Cardiac fibroblast (primary cell): ENCODE data around the gene ZFP91.

Experiments
- DNase-seq, 2 donors: peaks; one replicate each; pipeline versions ENCODE4 v3.0.0 to v3.0.0-alpha.2; 2010; ENCODE audit warnings: low read depth in 2 of 2
- H3K4me3 ChIP-seq, 2 donors: replicated peaks in 1 of 2; 1 replicate in 1 of 2; 2 replicates in 1 of 2; pipeline ENCODE4 v1.5.1; 2011; ENCODE audit warnings: low read depth in 2 of 2, low read length in 2 of 2, mild to moderate bottlenecking in 2 of 2, moderate library complexity in 1 of 2
- CTCF ChIP-seq: IDR thresholded peaks from one replicate; pipeline ENCODE4 v1.5.1; 2011; ENCODE audit warnings: low read depth, mild to moderate bottlenecking, low read length, inconsistent platforms

ZFP91 gene

GRCh38 chr11:58575377-58576020 lies 3.4 kb upstream of the ZFP91 start, which contains the start of gene LPXN:
TSS of gene LPXN (minus strand) at chr11:58575856. CDS start at chr11:58575772, 84 bp downstream.
- TF ChIP-seq CTCF = no peak
- peak; percentile 8 to 79 for DNase-seq
- H3K4me3 ChIP-seq = peak within 1 kb of the TSS in 1 of 2 donors; percentile 22

- DNase-seq = peak; percentile 57 to 73
- peak overlapping the region; percentile 85 to 95 for H3K4me3 ChIP-seq
- TF ChIP-seq CTCF = peak; percentile 43
Measured at GRCh38 chr11:58576887-58577471, 1.9 kb upstream of the ZFP91 start.

GRCh38 chr11:58577555-58578135 lies 1.2 kb upstream of the ZFP91 start:
- TF ChIP-seq CTCF = no peak
- peak; percentile 74 to 96 for DNase-seq
- peak overlapping the region; percentile 85 to 95 for H3K4me3 ChIP-seq

DNA sequence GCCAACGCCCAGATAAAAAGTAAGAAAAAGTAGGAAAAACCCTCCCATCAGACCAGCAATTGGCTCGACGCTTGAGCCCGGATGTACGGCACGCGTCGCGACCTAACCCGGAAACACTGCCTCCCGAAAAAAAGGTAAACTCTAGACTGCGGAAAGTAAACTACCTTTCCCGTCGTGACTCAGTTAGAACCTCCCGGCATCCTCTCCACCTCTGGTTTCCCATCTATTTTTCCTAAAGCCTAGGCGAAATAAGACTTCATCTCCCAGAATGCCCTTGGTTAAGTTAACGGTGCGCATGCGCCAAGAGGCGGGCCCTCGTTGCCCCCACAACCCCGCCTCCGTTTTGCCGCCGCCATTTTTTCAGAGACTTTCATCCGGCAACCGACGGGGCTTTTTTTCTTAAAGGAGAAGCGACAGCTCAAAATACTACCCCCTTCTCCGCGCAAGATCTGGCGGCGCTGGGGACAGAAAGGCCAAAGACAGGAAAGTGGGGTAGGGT lies 678 bp upstream of the ZFP91 start:
- peak; percentile 99 for DNase-seq
- TF ChIP-seq CTCF = no peak
- peak overlapping the region; percentile 85 to 95 for H3K4me3 ChIP-seq

GRCh38 chr11:58579192-58580129 lies 598 bp downstream of the ZFP91 start:
- peak; percentile 71 for TF ChIP-seq CTCF
- DNase-seq = peak; percentile 93 to 94
- H3K4me3 ChIP-seq = peak overlapping the region; percentile 85 to 88

DNA sequence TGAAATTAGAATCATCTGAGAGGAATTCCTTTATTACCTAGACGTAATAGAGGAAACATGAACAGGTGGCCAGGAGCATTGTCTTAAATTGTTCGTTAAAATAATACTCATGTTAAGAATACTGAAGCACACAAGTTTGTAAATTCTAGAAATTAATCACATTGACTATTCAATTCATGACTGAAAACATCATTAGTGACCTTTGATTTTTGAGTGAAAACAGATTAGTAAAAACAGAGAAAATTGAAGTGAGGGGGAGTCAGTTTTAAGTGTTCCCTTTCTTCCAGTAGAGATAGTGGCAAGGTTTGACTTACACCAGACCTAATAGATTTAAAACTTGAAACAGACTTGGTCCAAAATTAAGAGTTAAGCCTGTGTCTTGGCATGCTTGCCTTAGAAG lies 1.4 kb downstream of the ZFP91 start:
- H3K4me3 ChIP-seq = peak overlapping the region; percentile 85 to 88
- no peak for TF ChIP-seq CTCF
- no peak for DNase-seq
